Thoracic aorta (tissue), 2 donors: ENCODE measurements around the gene TCP10L. TPM values are rescaled to one million over a fixed set of nuclear protein-coding genes. Genes with fewer than 3 reads are reported as not detected.

ENCODE experiments used
- ATAC-seq: fragments of 150-250 bp; one replicate; pipeline ENCODE4 v1.8.0; 2017; ENCODE audit warnings: low read depth; ENCODE audit not compliant: insufficient number of reproducible peaks, low FRiP score
- DNase-seq: peaks from one replicate; pipeline ENCODE4 v3.0.0-alpha.2; 2020; ENCODE audit warnings: low spot score
- H3K27ac ChIP-seq, 2 donors: fragments of 200-600 bp; sonication (generic); 1 replicate in 1 of 2; 2 replicates in 1 of 2; pipeline ENCODE4 v1.5.1; 2016; ENCODE audit warnings: mild to moderate bottlenecking in 2 of 2, moderate library complexity in 2 of 2
- H3K27me3 ChIP-seq: fragments of 200-600 bp; sonication (generic); replicated peaks from 2 replicates; pipeline ENCODE4 v1.6.0; 2016; ENCODE audit warnings: mild to moderate bottlenecking; ENCODE audit not compliant: insufficient read depth
- H3K36me3 ChIP-seq: fragments of 200-600 bp; sonication (generic); one replicate; pipeline ENCODE4 v1.5.1; 2016
- H3K4me1 ChIP-seq, 2 donors: fragments of 200-600 bp; sonication (generic); 1 replicate in 1 of 2; 2 replicates in 1 of 2; pipeline versions ENCODE4 v1.5.1 to v1.6.0; 2016; ENCODE audit warnings: low read depth in 2 of 2, mild to moderate bottlenecking in 1 of 2; ENCODE audit not compliant: control insufficient read depth in 1 of 2
- H3K4me3 ChIP-seq: fragments of 200-600 bp; sonication (generic); 2 replicates; pipeline ENCODE4 v1.5.1; 2016; ENCODE audit warnings: mild to moderate bottlenecking
- H3K9me3 ChIP-seq: fragments of 200-600 bp; sonication (generic); 2 replicates; pipeline ENCODE4 v1.5.1; 2016
- total RNA-seq, 2 donors: library from RNA; depleted of rRNA; stranded (reverse); fragments of >200 nt; gene quantifications; one replicate each; pipeline versions ENCODE4 v1.1.0 to v1.2.3, GENCODE V29; 2016
- TF ChIP-seq, protein P1 (sequence below): fragments of 200-600 bp; sonication (generic); IDR thresholded peaks from one replicate; pipeline ENCODE4 v1.5.1; 2019; ENCODE audit warnings: antibody characterized with exemption

Gene TCP10L
- total RNA-seq, 2 donors from 2014 or later: 2.8 TPM; not detected in 1

DNA sequence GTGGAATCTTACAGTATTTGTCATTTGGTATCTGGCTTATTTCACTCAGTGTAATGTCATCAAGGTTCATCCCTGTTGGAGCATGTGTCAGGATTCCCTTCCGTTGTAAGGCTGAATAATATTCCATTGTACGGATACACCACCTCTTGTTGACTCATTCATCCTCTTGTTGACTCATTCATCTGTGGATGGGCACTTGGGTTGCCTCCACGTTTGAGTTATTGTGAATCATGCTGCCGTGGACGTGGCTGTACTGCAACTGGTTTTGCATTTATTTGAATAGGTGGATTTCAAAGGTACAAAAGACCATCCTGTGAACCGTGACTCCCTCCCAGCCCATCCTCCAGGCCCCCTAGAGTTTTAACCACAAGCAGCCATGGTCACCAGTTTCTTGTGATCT lies 11.9 kb upstream of the TCP10L start:
- no peaks in the 10 kb centered on the region for H3K9me3 ChIP-seq
- TF ChIP-seq, protein P1, sequence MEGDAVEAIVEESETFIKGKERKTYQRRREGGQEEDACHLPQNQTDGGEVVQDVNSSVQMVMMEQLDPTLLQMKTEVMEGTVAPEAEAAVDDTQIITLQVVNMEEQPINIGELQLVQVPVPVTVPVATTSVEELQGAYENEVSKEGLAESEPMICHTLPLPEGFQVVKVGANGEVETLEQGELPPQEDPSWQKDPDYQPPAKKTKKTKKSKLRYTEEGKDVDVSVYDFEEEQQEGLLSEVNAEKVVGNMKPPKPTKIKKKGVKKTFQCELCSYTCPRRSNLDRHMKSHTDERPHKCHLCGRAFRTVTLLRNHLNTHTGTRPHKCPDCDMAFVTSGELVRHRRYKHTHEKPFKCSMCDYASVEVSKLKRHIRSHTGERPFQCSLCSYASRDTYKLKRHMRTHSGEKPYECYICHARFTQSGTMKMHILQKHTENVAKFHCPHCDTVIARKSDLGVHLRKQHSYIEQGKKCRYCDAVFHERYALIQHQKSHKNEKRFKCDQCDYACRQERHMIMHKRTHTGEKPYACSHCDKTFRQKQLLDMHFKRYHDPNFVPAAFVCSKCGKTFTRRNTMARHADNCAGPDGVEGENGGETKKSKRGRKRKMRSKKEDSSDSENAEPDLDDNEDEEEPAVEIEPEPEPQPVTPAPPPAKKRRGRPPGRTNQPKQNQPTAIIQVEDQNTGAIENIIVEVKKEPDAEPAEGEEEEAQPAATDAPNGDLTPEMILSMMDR: no peak
- H3K36me3 ChIP-seq: peaks cover 12% of the 10 kb centered on the region
- ATAC-seq: no peak
- no peaks in the 10 kb centered on the region for H3K27me3 ChIP-seq
- H3K4me3 ChIP-seq: no peak overlapping the region
- H3K4me1 ChIP-seq: no peaks in the 10 kb centered on the region
- no peak overlapping the region for H3K27ac ChIP-seq
- no peak for DNase-seq

DNA sequence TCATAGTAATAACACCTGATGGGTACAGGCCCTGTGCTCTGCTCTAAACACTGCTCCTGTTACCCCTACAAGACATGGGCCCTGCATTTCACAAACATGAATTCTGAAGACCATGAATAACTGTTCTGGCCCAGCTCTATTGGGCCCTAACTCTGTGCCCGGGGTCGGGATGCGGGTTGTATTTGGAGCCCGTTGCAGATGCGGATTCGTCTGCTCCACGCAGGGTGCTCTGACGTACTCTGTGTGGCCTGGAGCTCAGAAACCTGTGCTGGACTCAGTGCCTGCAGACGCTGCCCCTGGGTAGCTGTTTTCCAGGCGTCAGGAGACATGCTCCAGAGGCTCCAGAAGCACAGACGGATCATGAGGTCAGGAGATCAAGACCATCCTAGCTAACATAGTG lies 10.1 kb upstream of the TCP10L start:
- no peak overlapping the region for H3K27ac ChIP-seq
- no peak overlapping the region for H3K4me3 ChIP-seq
- TF ChIP-seq, protein P1: no peak
- H3K36me3 ChIP-seq: peaks cover 7% of the 10 kb centered on the region
- H3K9me3 ChIP-seq: no peaks in the 10 kb centered on the region
- H3K27me3 ChIP-seq: no peaks in the 10 kb centered on the region
- ATAC-seq (no peak), DNase-seq (no peak)
- no peaks in the 10 kb centered on the region for H3K4me1 ChIP-seq

DNA sequence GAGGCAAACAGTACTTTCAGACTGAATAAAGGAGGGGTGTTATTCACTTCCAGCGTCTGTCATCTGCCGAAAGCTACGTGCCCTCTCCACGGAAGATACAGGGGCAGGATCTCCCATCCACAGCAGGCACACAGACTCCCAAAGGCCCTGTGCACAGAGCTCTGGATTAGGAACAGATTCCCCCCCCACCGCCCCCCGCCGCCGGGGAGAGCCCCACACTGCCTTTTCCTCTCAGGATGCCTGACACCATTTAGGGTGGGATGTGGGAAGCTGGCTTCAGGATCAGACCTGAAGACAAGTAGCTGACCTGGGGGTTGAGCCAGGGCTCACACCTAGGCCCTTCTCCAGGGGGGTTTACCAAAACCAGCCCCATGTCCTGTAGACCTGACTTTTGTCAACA lies 8.4 kb upstream of the TCP10L start:
- TF ChIP-seq, protein P1: no peak
- no peaks in the 10 kb centered on the region for H3K27me3 ChIP-seq
- DNase-seq: no peak
- H3K27ac ChIP-seq: no peak overlapping the region
- ATAC-seq: no peak
- H3K36me3 ChIP-seq: no peaks in the 10 kb centered on the region
- H3K4me3 ChIP-seq: no peak overlapping the region
- no peaks in the 10 kb centered on the region for H3K9me3 ChIP-seq
- no peaks in the 10 kb centered on the region for H3K4me1 ChIP-seq

DNA sequence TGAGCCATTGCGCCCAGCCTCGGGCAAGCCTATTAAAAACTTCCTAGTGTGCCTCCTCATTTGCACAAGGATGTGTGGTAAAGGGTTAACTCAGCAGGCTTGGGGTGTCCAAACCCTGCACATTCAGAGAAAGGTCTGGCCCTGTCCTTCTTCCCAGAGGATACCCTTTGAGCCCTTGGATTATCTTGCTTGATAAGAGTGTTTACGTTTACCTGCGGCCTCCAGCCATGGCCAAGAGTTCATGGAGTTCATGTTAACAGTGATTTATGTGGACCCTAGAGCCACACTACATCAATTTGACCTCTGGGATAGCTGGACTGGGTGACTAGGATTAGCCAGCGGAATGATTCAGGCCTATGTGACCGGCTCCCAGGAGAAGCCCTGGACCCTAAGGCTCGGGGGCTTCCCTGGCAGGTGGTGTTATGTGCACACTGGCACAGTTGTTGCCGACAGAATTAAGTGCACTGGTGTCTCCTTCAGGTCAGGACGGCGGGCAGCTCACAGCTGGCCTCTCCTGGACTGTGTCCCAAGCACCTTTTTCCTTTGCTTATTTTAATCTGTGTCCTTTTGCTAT lies 7.7 kb upstream of the TCP10L start:
- ATAC-seq (no peak), DNase-seq (no peak)
- H3K36me3 ChIP-seq: no peaks in the 10 kb centered on the region
- no peaks in the 10 kb centered on the region for H3K27me3 ChIP-seq
- no peak overlapping the region for H3K27ac ChIP-seq
- no peak overlapping the region for H3K4me3 ChIP-seq
- no peaks in the 10 kb centered on the region for H3K4me1 ChIP-seq
- TF ChIP-seq, protein P1: no peak
- H3K9me3 ChIP-seq: no peaks in the 10 kb centered on the region

DNA sequence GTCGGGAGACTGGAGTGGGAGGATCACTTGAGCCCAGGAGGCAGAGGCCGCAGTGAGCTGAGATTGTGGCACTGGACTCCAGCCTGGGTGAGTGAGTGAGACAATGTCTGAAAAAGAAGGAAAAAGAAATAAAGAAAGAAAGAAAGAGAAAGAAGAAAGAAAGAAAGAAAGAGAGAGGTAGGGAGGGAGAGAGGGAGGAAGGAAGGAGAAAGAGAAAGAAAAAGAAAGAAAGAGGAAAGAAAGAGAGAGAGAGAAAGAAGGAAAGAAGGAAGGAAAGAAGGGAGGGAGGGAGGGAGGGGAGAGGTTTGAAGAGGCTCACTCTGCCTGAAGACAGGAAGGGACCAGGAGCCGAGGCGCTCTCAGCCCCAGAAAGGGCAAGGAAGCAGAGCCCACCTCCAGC lies 4.8 kb upstream of the TCP10L start:
- H3K9me3 ChIP-seq: no peaks in the 10 kb centered on the region
- H3K27ac ChIP-seq: no peak overlapping the region
- H3K36me3 ChIP-seq: no peaks in the 10 kb centered on the region
- H3K4me1 ChIP-seq: no peaks in the 10 kb centered on the region
- H3K27me3 ChIP-seq: no peaks in the 10 kb centered on the region
- TF ChIP-seq, protein P1: no peak
- DNase-seq (no peak), ATAC-seq (no peak)
- no peak overlapping the region for H3K4me3 ChIP-seq
